ENCODE data around the gene LAMA2. TPM values are rescaled to one million over a fixed set of nuclear protein-coding genes. Genes with fewer than 3 reads are reported as not detected.

The LAMA2 gene
- total and polyA plus RNA-seq, 7 donors: 8.8 to 59.0 (median 27.3) TPM

DNA sequence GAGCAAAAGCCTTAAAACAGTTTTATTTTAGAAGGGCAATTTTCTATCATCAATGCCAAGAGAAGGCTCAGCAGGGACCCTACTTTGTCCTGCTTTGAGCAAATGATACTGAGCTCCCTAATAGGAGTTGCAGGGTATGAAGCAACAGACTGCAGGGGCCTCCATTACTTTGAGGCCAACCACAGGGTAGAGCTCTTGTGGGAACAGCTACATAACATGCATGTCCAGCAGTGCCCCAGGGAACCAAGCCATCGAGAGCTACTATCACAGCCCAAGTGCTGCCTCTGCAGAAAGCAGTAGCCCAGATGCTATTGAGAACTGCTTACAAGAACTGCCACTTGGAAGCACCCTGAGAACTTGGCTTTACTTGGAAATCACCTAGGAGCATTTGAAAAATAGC lies 222.1 kb downstream of the LAMA2 start:
- H3K36me3 ChIP-seq (ENCODE audit: insufficient read depth in 1 of 2, low read depth in 1 of 2): no peaks in the 10 kb centered on the region
- WGBS, 3 donors: 17 to 40% (median 28%) methylated on average over 1 of the region's 1 CpG
- ATAC-seq (peak in 3 of 4 donors; percentile 40 to 60 (median 59)), DNase-seq (no peak)
- TF ChIP-seq, protein P1, sequence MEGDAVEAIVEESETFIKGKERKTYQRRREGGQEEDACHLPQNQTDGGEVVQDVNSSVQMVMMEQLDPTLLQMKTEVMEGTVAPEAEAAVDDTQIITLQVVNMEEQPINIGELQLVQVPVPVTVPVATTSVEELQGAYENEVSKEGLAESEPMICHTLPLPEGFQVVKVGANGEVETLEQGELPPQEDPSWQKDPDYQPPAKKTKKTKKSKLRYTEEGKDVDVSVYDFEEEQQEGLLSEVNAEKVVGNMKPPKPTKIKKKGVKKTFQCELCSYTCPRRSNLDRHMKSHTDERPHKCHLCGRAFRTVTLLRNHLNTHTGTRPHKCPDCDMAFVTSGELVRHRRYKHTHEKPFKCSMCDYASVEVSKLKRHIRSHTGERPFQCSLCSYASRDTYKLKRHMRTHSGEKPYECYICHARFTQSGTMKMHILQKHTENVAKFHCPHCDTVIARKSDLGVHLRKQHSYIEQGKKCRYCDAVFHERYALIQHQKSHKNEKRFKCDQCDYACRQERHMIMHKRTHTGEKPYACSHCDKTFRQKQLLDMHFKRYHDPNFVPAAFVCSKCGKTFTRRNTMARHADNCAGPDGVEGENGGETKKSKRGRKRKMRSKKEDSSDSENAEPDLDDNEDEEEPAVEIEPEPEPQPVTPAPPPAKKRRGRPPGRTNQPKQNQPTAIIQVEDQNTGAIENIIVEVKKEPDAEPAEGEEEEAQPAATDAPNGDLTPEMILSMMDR (IDR thresholded peaks at IDR 0.05): no peak
- no peak overlapping the region for H3K4me3 ChIP-seq
- no peaks in the 10 kb centered on the region for H3K9me3 ChIP-seq
- no peaks in the 10 kb centered on the region for H3K27me3 ChIP-seq (ENCODE audit: insufficient read depth in 3 of 3, low read length in 2 of 3)
- H3K27ac ChIP-seq: no peak overlapping the region
- intact Hi-C loops (cut with DNase I): no loop called here
- H3K4me1 ChIP-seq: no peaks in the 10 kb centered on the region

DNA sequence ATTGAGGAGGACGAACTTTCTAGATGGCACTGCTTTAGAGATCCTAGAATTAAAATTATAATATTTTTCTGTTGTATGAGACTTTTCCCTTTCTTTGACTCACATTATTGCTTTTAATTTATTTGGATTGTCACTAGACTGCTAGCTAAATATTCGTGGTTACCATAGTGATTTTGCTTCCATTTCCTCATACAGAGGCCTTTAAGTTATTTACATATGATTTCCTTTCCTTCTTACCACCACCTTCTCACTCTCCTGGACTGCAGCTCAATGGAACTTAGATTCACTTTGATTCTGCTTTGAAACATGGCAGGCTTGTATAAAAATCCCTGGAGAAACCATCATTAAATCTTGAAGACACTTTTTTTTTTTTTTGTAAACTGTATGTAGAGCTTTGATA lies 222.9 kb downstream of the LAMA2 start:
- TF ChIP-seq, protein P1 (IDR thresholded peaks at IDR 0.05): no peak
- H3K4me1 ChIP-seq: no peaks in the 10 kb centered on the region
- H3K4me3 ChIP-seq: no peak overlapping the region
- 77 to 91% (median 87%) methylated on average over 2 of the region's 2 CpGs for WGBS, 3 donors
- intact Hi-C loops (cut with DNase I): no loop called here
- H3K27ac ChIP-seq: no peak overlapping the region
- no peak for ATAC-seq
- no peaks in the 10 kb centered on the region for H3K9me3 ChIP-seq
- DNase-seq: no peak
- H3K27me3 ChIP-seq (ENCODE audit: insufficient read depth in 3 of 3, low read length in 2 of 3): no peaks in the 10 kb centered on the region
- H3K36me3 ChIP-seq (ENCODE audit: insufficient read depth in 1 of 2, low read depth in 1 of 2): no peaks in the 10 kb centered on the region

DNA sequence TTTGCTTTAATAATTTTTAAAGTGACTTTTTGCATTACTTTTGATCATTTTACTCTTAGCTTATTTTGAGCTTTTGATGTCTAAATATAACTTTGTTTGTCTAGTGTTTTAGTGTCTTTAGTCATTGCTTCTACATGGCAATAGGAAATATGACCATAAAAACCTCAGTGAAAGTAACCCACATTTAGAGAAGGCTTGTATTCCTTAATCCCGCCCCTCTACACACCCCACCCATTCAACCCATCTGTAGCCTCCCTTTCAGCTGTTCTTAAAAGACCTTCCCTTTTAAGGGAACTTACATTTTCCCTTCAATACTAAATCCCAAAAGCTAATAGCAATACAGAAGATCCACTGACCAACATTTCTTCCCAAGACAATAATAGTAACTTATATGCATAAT lies 225.4 kb downstream of the LAMA2 start:
- no peak for ATAC-seq
- H3K27ac ChIP-seq: no peak overlapping the region
- no peak for DNase-seq
- H3K36me3 ChIP-seq (ENCODE audit: insufficient read depth in 1 of 2, low read depth in 1 of 2): no peaks in the 10 kb centered on the region
- intact Hi-C loops (cut with DNase I): no loop called here
- H3K4me1 ChIP-seq: no peaks in the 10 kb centered on the region
- TF ChIP-seq, protein P1 (IDR thresholded peaks at IDR 0.05): no peak
- no peaks in the 10 kb centered on the region for H3K9me3 ChIP-seq
- no peak overlapping the region for H3K4me3 ChIP-seq
- 46 to 94% (median 47%) methylated on average over 1 of the region's 1 CpG for WGBS, 3 donors
- no peaks in the 10 kb centered on the region for H3K27me3 ChIP-seq (ENCODE audit: insufficient read depth in 3 of 3, low read length in 2 of 3)

DNA sequence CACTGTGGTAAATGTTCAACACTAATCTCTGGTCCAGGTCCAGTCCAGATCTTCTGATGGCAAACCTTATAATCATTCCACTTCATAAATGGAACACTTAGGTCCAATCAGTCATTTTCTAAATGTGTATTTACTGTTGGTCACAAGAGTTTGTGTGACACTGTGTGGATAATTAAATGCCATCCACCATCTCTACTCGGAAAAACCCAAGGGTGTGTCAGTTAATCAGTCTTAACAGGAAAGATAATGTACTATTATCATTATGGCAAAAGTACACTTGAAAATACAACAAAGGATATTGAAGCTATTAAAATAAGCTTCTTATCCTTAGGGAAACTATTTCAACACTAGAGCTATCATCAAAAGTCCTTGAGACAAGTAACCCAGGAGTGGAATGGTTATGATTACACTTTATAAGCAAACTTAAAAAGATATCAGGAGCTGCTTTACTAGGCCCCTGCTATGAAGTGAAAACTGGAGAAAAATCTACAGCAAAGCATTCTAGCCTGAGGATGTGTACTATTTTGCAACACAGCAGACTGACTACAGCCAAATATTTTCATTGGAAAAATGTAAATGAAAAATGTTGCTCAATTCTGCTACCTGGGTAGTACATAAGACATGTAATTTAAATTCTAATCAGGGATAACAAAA lies 227.9 kb downstream of the LAMA2 start:
- Histone ChIP-seq H3K27ac (no peak overlapping the region), H3K36me3 (ENCODE audit: insufficient read depth in 1 of 2, low read depth in 1 of 2) (no peaks in the 10 kb centered on the region), H3K4me3 (no peak overlapping the region), H3K9me3 (no peaks in the 10 kb centered on the region), H3K4me1 (no peaks in the 10 kb centered on the region), H3K27me3 (ENCODE audit: insufficient read depth in 3 of 3, low read length in 2 of 3) (no peaks in the 10 kb centered on the region)
- TF ChIP-seq, protein P1 (IDR thresholded peaks at IDR 0.05): no peak
- 55 to 66% (median 65%) methylated on average over 1 of the region's 1 CpG for WGBS, 3 donors
- DNase-seq (no peak), ATAC-seq (no peak)
- intact Hi-C loops (cut with DNase I): no loop called here

DNA sequence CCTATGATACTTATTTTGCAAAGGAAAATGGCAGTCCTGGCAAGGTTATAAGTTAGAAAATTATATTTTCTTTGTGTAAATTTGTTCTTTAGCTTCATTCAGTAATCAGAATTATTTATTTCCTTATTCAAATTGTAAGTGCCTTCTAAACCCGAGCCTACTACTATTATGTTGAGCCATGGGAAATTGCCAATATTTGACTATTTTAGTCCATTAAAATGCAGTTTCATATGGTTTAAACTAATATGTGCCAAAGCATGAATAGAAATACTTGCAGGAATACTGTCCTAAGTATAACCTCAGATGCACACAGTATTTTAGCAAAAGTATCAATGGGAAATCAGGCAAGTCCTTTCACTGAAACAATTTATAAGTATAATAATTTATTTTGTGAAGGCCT lies 228.4 kb downstream of the LAMA2 start:
- no peak for ATAC-seq
- Histone ChIP-seq H3K27ac (no peak overlapping the region), H3K4me3 (no peak overlapping the region), H3K4me1 (no peaks in the 10 kb centered on the region), H3K36me3 (ENCODE audit: insufficient read depth in 1 of 2, low read depth in 1 of 2) (no peaks in the 10 kb centered on the region), H3K27me3 (ENCODE audit: insufficient read depth in 3 of 3, low read length in 2 of 3) (no peaks in the 10 kb centered on the region), H3K9me3 (no peaks in the 10 kb centered on the region)
- DNase-seq: no peak
- WGBS, 3 donors: 65 to 92% (median 88%) methylated on average over 1 of the region's 1 CpG
- intact Hi-C loops (cut with DNase I): no loop called here
- TF ChIP-seq, protein P1 (IDR thresholded peaks at IDR 0.05): no peak
